ENCODE data around the gene MTURN.

DNA sequence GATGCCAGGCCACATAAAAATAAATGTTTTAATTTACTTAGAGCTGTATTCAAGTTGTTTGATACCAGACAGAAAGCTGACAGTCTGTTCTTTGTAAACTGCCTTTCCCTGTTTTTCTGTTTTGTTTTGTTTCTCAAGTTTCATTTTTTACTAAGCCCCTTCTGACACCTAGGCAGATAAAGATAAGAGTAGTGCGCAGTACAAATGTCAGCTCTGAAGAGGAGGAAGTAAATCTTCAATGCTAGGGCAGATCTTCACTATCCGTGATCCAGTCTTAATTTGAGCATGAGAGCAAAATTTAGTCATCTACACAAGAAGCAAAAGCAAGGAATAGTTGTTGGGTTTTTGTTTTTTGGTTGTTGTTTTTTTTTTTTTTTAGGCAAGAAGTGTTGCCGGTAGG lies 27.3 kb downstream of the MTURN start:
- TF ChIP-seq, protein P1, sequence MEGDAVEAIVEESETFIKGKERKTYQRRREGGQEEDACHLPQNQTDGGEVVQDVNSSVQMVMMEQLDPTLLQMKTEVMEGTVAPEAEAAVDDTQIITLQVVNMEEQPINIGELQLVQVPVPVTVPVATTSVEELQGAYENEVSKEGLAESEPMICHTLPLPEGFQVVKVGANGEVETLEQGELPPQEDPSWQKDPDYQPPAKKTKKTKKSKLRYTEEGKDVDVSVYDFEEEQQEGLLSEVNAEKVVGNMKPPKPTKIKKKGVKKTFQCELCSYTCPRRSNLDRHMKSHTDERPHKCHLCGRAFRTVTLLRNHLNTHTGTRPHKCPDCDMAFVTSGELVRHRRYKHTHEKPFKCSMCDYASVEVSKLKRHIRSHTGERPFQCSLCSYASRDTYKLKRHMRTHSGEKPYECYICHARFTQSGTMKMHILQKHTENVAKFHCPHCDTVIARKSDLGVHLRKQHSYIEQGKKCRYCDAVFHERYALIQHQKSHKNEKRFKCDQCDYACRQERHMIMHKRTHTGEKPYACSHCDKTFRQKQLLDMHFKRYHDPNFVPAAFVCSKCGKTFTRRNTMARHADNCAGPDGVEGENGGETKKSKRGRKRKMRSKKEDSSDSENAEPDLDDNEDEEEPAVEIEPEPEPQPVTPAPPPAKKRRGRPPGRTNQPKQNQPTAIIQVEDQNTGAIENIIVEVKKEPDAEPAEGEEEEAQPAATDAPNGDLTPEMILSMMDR (IDR thresholded peaks at IDR 0.05): no peak
- no peak for TF ChIP-seq POLR2A (IDR thresholded peaks at IDR 0.05)

All from thyroid gland (tissue), 4 donors.